ENCODE results near the gene R3HDM4. TPM values are rescaled to one million over a fixed set of nuclear protein-coding genes. Genes with fewer than 3 reads are reported as not detected.
A peak's percentile ranks its signal among the peaks of the same experiment; 100 is the strongest.

Gene R3HDM4
- total and polyA plus RNA-seq, 9 of the 15 experiments (the other 6 are each of a cell fraction or from before 2014, with no cell fraction given), result 3.2 to 154 (median 59.0) TPM

DNA sequence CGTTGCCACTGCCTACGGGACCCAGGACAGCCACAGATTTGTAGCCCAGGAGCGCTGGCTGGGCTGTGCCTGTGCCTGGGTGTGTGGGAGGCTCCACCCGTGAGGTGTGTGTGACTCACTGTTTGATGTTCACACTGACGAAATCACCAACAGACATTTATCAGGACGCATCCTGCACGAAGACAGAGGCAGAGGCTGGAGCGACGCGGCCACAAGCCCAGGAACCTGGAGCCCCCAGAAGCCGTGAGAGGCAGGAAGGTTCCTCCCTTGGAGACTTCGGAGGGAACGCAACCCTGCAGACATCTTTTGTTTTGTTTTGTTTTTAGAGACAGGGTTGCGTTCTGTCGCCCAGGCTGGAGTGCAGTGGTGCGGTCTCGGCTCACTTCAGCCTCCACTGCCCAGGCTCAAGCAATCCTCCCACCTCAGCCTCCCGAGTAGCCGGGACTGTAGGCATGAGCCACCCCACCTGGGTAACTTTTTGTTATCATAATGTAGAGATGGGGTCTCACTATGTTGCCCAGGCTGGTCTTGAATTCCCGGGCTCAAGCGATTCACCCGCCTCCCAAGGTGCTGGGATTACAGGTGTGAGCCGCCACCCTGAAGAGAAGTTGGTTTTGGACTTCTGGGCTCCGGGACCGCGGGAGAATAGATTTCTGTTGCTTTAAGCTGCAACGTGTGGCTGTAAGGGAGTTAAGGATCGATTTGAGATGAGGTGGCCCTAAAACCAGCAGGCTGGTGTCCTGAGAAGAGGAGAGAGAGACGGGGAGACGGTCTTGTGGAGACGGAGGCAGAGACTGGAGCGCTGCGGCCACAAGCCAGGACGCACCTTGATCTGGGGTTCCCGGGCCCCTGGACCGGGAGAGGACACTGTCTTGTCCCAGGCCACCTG is 46.2 kb upstream of the R3HDM4 start (continued):
- TF ChIP-seq, protein P1, sequence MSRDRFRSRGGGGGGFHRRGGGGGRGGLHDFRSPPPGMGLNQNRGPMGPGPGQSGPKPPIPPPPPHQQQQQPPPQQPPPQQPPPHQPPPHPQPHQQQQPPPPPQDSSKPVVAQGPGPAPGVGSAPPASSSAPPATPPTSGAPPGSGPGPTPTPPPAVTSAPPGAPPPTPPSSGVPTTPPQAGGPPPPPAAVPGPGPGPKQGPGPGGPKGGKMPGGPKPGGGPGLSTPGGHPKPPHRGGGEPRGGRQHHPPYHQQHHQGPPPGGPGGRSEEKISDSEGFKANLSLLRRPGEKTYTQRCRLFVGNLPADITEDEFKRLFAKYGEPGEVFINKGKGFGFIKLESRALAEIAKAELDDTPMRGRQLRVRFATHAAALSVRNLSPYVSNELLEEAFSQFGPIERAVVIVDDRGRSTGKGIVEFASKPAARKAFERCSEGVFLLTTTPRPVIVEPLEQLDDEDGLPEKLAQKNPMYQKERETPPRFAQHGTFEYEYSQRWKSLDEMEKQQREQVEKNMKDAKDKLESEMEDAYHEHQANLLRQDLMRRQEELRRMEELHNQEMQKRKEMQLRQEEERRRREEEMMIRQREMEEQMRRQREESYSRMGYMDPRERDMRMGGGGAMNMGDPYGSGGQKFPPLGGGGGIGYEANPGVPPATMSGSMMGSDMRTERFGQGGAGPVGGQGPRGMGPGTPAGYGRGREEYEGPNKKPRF (IDR thresholded peaks at IDR 0.05; ENCODE audit: low read depth, low read length), result no peak
- TF ChIP-seq, protein P2, sequence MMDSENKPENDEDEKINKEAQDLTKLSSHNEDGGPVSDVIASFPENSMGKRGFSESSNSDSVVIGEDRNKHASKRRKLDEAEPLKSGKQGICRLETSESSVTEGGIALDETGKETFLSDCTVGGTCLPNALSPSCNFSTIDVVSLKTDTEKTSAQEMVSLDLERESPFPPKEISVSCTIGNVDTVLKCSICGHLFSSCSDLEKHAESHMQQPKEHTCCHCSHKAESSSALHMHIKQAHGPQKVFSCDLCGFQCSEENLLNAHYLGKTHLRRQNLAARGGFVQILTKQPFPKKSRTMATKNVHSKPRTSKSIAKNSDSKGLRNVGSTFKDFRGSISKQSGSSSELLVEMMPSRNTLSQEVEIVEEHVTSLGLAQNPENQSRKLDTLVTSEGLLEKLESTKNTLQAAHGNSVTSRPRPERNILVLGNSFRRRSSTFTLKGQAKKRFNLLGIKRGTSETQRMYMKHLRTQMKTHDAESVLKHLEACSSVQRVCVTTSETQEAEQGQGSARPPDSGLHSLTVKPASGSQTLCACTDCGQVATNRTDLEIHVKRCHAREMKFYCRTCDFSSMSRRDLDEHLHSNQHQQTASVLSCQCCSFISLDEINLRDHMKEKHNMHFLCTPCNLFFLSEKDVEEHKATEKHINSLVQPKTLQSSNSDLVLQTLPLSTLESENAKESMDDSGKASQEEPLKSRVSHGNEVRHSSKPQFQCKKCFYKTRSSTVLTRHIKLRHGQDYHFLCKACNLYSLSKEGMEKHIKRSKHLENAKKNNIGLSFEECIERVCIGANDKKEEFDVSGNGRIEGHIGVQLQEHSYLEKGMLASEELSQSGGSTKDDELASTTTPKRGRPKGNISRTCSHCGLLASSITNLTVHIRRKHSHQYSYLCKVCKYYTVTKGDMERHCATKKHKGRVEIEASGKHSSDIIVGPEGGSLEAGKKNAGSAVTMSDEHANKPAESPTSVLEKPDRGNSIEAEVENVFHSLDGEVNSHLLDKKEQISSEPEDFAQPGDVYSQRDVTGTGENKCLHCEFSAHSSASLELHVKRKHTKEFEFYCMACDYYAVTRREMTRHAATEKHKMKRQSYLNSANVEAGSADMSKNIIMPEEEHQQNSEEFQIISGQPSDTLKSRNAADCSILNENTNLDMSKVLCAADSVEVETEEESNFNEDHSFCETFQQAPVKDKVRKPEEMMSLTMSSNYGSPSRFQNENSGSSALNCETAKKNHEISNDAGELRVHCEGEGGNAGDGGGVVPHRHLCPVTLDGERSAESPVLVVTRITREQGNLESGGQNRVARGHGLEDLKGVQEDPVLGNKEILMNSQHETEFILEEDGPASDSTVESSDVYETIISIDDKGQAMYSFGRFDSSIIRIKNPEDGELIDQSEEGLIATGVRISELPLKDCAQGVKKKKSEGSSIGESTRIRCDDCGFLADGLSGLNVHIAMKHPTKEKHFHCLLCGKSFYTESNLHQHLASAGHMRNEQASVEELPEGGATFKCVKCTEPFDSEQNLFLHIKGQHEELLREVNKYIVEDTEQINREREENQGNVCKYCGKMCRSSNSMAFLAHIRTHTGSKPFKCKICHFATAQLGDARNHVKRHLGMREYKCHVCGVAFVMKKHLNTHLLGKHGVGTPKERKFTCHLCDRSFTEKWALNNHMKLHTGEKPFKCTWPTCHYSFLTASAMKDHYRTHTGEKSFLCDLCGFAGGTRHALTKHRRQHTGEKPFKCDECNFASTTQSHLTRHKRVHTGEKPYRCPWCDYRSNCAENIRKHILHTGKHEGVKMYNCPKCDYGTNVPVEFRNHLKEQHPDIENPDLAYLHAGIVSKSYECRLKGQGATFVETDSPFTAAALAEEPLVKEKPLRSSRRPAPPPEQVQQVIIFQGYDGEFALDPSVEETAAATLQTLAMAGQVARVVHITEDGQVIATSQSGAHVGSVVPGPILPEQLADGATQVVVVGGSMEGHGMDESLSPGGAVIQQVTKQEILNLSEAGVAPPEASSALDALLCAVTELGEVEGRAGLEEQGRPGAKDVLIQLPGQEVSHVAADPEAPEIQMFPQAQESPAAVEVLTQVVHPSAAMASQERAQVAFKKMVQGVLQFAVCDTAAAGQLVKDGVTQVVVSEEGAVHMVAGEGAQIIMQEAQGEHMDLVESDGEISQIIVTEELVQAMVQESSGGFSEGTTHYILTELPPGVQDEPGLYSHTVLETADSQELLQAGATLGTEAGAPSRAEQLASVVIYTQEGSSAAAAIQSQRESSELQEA (IDR thresholded peaks at IDR 0.05; ENCODE audit: low read depth), result no peak
- TF ChIP-seq RBFOX2 (IDR thresholded peaks at IDR 0.05; ENCODE audit: low read depth, low read length) (peak; percentile 45; the same call in 1 of the 2 replicates), ATF1 (CRISPR knock-in tag; IDR thresholded peaks at IDR 0.05) (no peak), ATF1 (tag; IDR thresholded peaks at IDR 0.05) (peak; percentile 87), DPF2 (IDR thresholded peaks at IDR 0.05) (peak; percentile 92), RNF2 (IDR thresholded peaks at IDR 0.05) (peak; percentile 70; the same call in 1 of the 2 replicates), KLF16 (IDR thresholded peaks at IDR 0.05) (peak; percentile 58), ZNF668 (CRISPR knock-in tag; IDR thresholded peaks at IDR 0.05) (no peak)
- TF ChIP-seq, protein P3, sequence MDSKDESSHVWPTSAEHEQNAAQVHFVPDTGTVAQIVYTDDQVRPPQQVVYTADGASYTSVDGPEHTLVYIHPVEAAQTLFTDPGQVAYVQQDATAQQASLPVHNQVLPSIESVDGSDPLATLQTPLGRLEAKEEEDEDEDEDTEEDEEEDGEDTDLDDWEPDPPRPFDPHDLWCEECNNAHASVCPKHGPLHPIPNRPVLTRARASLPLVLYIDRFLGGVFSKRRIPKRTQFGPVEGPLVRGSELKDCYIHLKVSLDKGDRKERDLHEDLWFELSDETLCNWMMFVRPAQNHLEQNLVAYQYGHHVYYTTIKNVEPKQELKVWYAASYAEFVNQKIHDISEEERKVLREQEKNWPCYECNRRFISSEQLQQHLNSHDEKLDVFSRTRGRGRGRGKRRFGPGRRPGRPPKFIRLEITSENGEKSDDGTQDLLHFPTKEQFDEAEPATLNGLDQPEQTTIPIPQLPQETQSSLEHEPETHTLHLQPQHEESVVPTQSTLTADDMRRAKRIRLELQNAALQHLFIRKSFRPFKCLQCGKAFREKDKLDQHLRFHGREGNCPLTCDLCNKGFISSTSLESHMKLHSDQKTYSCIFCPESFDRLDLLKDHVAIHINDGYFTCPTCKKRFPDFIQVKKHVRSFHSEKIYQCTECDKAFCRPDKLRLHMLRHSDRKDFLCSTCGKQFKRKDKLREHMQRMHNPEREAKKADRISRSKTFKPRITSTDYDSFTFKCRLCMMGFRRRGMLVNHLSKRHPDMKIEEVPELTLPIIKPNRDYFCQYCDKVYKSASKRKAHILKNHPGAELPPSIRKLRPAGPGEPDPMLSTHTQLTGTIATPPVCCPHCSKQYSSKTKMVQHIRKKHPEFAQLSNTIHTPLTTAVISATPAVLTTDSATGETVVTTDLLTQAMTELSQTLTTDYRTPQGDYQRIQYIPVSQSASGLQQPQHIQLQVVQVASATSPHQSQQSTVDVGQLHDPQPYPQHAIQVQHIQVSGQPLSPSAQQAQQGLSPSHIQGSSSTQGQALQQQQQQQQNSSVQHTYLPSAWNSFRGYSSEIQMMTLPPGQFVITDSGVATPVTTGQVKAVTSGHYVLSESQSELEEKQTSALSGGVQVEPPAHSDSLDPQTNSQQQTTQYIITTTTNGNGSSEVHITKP (IDR thresholded peaks at IDR 0.05; ENCODE audit: partially characterized antibody), result peak; percentile 20
- TF ChIP-seq, protein P4, sequence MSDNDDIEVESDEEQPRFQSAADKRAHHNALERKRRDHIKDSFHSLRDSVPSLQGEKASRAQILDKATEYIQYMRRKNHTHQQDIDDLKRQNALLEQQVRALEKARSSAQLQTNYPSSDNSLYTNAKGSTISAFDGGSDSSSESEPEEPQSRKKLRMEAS (CRISPR knock-in tag; IDR thresholded peaks at IDR 0.05), result 0 out of 2 replicates have a peak, but pooled peaks have one; percentile 13

Measured in K562 (cell line).